Neural cell (in vitro differentiated cells): ENCODE results near the gene SLC4A1.

ENCODE experiments used
- CTCF ChIP-seq: fragments of 450-650 bp; IDR thresholded peaks from 2 replicates; pipeline ENCODE4 v1.5.1; 2014; ENCODE audit warnings: antibody characterized with exemption, mild to moderate bottlenecking, moderate library complexity; ENCODE audit not compliant: poor library complexity, severe bottlenecking
- EP300 ChIP-seq: fragments of 450-650 bp; conservative IDR thresholded peaks from 2 replicates; pipeline ENCODE4 v1.6.1; 2014; ENCODE audit warnings: antibody characterized with exemption, mild to moderate bottlenecking, moderate library complexity; ENCODE audit not compliant: poor library complexity, severe bottlenecking
- EZH2 ChIP-seq: fragments of 200-600, 300-800 bp; shearing (Covaris generic), sonication (generic); IDR thresholded peaks from 2 replicates; pipeline ENCODE4 v1.6.1; 2014; ENCODE audit warnings: antibody characterized with exemption, low read length, borderline replicate concordance, mild to moderate bottlenecking; ENCODE audit not compliant: insufficient read depth, poor library complexity, severe bottlenecking
- MXI1 ChIP-seq: fragments of 450-650 bp; conservative IDR thresholded peaks from 2 replicates; pipeline ENCODE4 v1.6.1; 2014; ENCODE audit warnings: antibody characterized with exemption, mild to moderate bottlenecking; ENCODE audit not compliant: poor library complexity, severe bottlenecking
- POLR2AphosphoS5 ChIP-seq: IDR thresholded peaks from 2 replicates; pipeline ENCODE4 v1.6.1; 2012
- RAD21 ChIP-seq: fragments of 450-650 bp; conservative IDR thresholded peaks from 2 replicates; pipeline ENCODE4 v1.6.1; 2014; ENCODE audit warnings: antibody characterized with exemption, mild to moderate bottlenecking, moderate library complexity
- REST ChIP-seq: IDR thresholded peaks from 2 replicates; pipeline ENCODE4 v1.6.1; 2012; ENCODE audit warnings: borderline replicate concordance
- SMC3 ChIP-seq: fragments of 450-650 bp; conservative IDR thresholded peaks from 2 replicates; pipeline ENCODE4 v1.6.1; 2014; ENCODE audit warnings: antibody characterized with exemption, mild to moderate bottlenecking, moderate library complexity; ENCODE audit not compliant: poor library complexity
- TAF1 ChIP-seq: IDR thresholded peaks from 2 replicates; pipeline ENCODE4 v1.6.1; 2012; ENCODE audit warnings: low read depth

DNA sequence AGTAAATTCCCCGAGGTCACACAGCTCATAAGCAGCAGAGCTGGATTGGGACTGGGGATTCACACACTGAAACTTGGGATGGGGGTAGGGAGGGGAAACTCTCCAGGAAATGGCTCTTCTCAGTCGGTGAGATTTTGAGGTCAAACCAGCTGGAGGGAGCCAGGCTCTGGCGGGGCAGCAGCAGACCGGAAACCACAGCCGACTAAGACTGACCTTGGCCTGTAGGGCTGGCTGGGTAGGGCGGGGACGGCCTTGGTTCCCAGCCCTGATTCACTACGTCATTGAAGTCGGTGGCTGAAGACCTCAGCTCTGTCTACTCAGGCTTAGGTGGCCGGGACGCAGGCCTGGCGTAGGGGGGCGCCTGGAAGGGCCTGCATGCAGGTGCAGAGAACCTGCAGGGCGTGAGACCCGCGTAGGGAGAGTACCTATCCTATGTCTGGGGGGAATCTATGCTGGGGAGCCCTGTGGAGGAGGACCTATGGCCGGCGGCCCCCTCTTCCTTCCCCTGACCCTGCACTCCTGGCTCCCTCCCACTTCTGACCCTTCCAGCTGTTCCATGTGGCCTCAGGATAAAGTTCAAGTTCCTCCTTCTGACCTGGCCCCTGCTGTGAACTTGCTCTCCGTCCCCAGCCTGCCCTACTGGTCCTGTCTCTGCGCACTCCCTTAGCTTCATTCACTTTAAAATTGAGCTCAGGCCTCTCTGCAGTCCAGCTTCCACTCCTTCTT lies 11.9 kb upstream of the SLC4A1 start:
- no peak for TF ChIP-seq CTCF
- no peak for TF ChIP-seq SMC3
- TF ChIP-seq EP300: no peak
- TF ChIP-seq EZH2: no peak
- TF ChIP-seq REST: no peak
- no peak for TF ChIP-seq TAF1
- TF ChIP-seq RAD21: no peak
- no peak for TF ChIP-seq POLR2AphosphoS5
- TF ChIP-seq MXI1: no peak
